ENCODE data around the gene NEU3. TPM values are rescaled to one million over a fixed set of nuclear protein-coding genes. Genes with fewer than 3 reads are reported as not detected.

The NEU3 gene
- total RNA-seq, 3 donors from 2014 or later: 6.0 to 8.5 (median 6.7) TPM

- intact Hi-C loops (cut with DNase I, micrococcal nuclease): no loop called here
- Histone ChIP-seq H3K4me1 (ENCODE audit: low read depth) (no peaks in the 10 kb centered on the region), H3K9me3 (no peaks in the 10 kb centered on the region), H3K36me3 (ENCODE audit: low read depth) (no peaks in the 10 kb centered on the region), H3K4me3 (no peak overlapping the region)
- no peak for DNase-seq
- ATAC-seq: no peak
- TF ChIP-seq CTCF (IDR thresholded peaks at IDR 0.05): no peak
Observed at GRCh38 chr11:75066061-75066460, 77.3 kb downstream of the NEU3 start.

Other genes starting within 250 kb of the NEU3 start
- 10 to 100 TPM; 12.5 to 22.0 (median 14.0) TPM for gene RNF169, start 240.1 kb upstream of the NEU3 start, total RNA-seq
- gene XRRA1, start 39.8 kb upstream of the NEU3 start, total RNA-seq: 10 to 100 TPM in 2 of 3 donors, 1 to 10 TPM in 1; 6.7 to 35.9 (median 29.6) TPM
- 100 to 1,000 TPM; 117 to 160 (median 119) TPM for gene SPCS2, start 39.7 kb upstream of the NEU3 start, total RNA-seq
- gene OR2AT4, start 107.9 kb downstream of the NEU3 start, total RNA-seq: not detected
- gene SLCO2B1, start 162.2 kb downstream of the NEU3 start, total RNA-seq: 10 to 100 TPM; 65.6 to 93.0 (median 73.1) TPM

All from mucosa of descending colon (tissue), 3 donors.